Panc1 (cell line): Measurements from ENCODE around the gene APOB. TPM values are rescaled to one million over a fixed set of nuclear protein-coding genes. Genes with fewer than 3 reads are reported as not detected.

ENCODE experiments used
- ATAC-seq: fragments of 200-7000 bp; cut with Tn5 transposase; 2 replicates; pipeline ENCODE4 v1.9.1; 2020; ENCODE audit warnings: mild to moderate bottlenecking, moderate library complexity
- BruUV-seq: library from RNA; stranded (reverse); fragments of 400-500 nt; replicated peaks from 2 replicates; lab custom pipeline; 2021; lab: Mats Ljungman, UMichigan
- CTCF ChIA-PET: fragments of 300-600 bp; sonication (Branson Sonifier 250); formaldehyde crosslinking; loops from one replicate; lab custom pipeline; 2022; ENCODE audit warnings: antibody characterized with exemption; lab: Charles Lee
- POLR2A ChIA-PET: fragments of 300-600 bp; sonication (Branson Sonifier 250); formaldehyde crosslinking; loops from one replicate; lab custom pipeline; 2022; ENCODE audit warnings: antibody characterized with exemption; lab: Charles Lee
- DNase-seq: peaks from one replicate; pipeline ENCODE4 v3.0.0-alpha.2; 2010; ENCODE audit warnings: low read depth, low spot score
- H3K27ac ChIP-seq: 2 replicates; pipeline ENCODE4 v1.5.1; 2011; ENCODE audit warnings: mild to moderate bottlenecking, low read length, inconsistent platforms
- H3K27me3 ChIP-seq: fragments of 200-500 bp; sonication (Bioruptor generic); 2 replicates; pipeline ENCODE4 v1.6.0; 2014; ENCODE audit warnings: low read length, inconsistent platforms; ENCODE audit not compliant: control insufficient read depth, insufficient read depth
- H3K36me3 ChIP-seq: fragments of 200-500 bp; sonication (Bioruptor generic); 2 replicates; pipeline ENCODE4 v1.5.1; 2014; ENCODE audit warnings: inconsistent platforms, mild to moderate bottlenecking, low read length, moderate library complexity; ENCODE audit not compliant: control insufficient read depth, insufficient read depth
- H3K4me1 ChIP-seq: 2 replicates; pipeline ENCODE4 v1.5.1; 2011; ENCODE audit warnings: inconsistent platforms, mild to moderate bottlenecking, low read length, moderate library complexity; ENCODE audit not compliant: control insufficient read depth, insufficient read depth
- H3K4me3 ChIP-seq, 2 experiments: 2 replicates each; pipeline ENCODE4 v1.5.1; 2011 to 2012; ENCODE audit warnings: low read depth in 2 of 2, low read length in 2 of 2, mild to moderate bottlenecking in 2 of 2, inconsistent platforms in 1 of 2, moderate library complexity in 1 of 2
- H3K9me3 ChIP-seq: fragments of 200-500 bp; sonication (Bioruptor generic); 2 replicates; pipeline ENCODE4 v1.5.1; 2014; ENCODE audit warnings: low read depth, mild to moderate bottlenecking, inconsistent platforms, low read length, moderate library complexity; ENCODE audit not compliant: control insufficient read depth, insufficient read depth
- POLR2AphosphoS5 ChIP-seq: IDR thresholded peaks from 2 replicates; pipeline ENCODE4 v1.6.1; 2012; ENCODE audit warnings: mild to moderate bottlenecking, low read depth, low read length, moderate library complexity
- SIN3A ChIP-seq: IDR thresholded peaks from 2 replicates; pipeline ENCODE4 v1.6.1; 2012; ENCODE audit warnings: low read depth, mild to moderate bottlenecking, low read length, moderate library complexity, borderline replicate concordance; ENCODE audit not compliant: insufficient read depth
- TCF7L2 ChIP-seq: IDR thresholded peaks from 2 replicates; pipeline ENCODE4 v1.6.1; 2011; ENCODE audit warnings: mild to moderate bottlenecking, low read depth, low read length, inconsistent platforms
- in situ Hi-C: cut with HindIII; loops from 2 replicates; pipeline ENCODE4 v1.10.0; 2016; ENCODE audit warnings: low sequenced_read_pairs, low pct_unique_long_range_greater_than_20kb
- intact Hi-C: fragments of 100-400 bp; cut with micrococcal nuclease; formaldehyde crosslinking; loops from one replicate; pipeline ENCODE4 v1.10.0; 2022; ENCODE audit not compliant: unreplicated experiment
- total RNA-seq: library from RNA; stranded (reverse); gene quantifications from one replicate; pipeline ENCODE4 v1.2.1, GENCODE V29; 2021; ENCODE audit not compliant: unreplicated experiment
- TF ChIP-seq, protein P1 (sequence below), 2 experiments: IDR thresholded peaks; 2 replicates each; pipeline ENCODE4 v1.6.1; 2011 to 2012; ENCODE audit warnings: low read depth in 2 of 2, control low read depth in 1 of 2, low read length in 1 of 2, mild to moderate bottlenecking in 1 of 2, moderate library complexity in 1 of 2; ENCODE audit not compliant: insufficient read depth in 1 of 2
- TF ChIP-seq, protein P2 (sequence below): fragments of 450-650 bp; IDR thresholded peaks from 2 replicates; pipeline ENCODE4 v1.5.1; 2017; ENCODE audit warnings: mild to moderate bottlenecking

The APOB gene
- total RNA-seq, 1 experiment from 2014 or later, result 1.2 TPM

DNA sequence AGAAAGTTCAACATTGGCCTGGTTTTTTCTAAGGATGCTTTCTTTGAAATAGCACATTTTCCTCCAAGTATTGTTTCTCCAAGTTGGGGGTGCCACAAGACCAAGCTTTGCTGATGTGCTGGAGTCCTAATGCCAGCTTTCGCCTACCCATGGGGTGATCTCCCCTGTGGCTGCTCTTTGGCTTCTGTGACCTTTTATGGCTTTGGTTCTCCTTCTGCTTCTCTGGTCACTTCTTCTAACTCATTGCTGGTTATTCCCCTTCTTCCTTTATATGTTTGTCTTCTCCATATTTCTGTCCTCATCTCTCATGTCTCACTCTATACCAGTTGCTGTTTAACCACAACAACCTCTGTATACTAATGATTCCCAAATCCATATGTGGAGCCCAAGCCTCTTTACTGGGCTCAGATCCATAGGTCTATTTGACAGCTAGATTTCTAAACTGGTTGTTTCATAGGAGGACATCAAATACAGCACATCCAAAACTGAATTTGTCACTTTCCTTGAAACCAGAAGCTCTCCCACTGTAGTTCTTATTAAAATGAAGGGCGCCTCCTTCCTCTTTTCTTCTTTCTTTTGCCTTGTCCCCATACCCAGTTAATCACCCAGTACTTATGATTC is 23.1 kb downstream of the APOB start:
- Histone ChIP-seq H3K4me3 (no peak overlapping the region), H3K4me1 (no peaks in the 10 kb centered on the region), H3K27ac (no peak overlapping the region), H3K9me3 (no peaks in the 10 kb centered on the region), H3K36me3 (no peaks in the 10 kb centered on the region), H3K27me3 (peaks cover 12% of the 10 kb centered on the region)
- TF ChIP-seq, protein P1, sequence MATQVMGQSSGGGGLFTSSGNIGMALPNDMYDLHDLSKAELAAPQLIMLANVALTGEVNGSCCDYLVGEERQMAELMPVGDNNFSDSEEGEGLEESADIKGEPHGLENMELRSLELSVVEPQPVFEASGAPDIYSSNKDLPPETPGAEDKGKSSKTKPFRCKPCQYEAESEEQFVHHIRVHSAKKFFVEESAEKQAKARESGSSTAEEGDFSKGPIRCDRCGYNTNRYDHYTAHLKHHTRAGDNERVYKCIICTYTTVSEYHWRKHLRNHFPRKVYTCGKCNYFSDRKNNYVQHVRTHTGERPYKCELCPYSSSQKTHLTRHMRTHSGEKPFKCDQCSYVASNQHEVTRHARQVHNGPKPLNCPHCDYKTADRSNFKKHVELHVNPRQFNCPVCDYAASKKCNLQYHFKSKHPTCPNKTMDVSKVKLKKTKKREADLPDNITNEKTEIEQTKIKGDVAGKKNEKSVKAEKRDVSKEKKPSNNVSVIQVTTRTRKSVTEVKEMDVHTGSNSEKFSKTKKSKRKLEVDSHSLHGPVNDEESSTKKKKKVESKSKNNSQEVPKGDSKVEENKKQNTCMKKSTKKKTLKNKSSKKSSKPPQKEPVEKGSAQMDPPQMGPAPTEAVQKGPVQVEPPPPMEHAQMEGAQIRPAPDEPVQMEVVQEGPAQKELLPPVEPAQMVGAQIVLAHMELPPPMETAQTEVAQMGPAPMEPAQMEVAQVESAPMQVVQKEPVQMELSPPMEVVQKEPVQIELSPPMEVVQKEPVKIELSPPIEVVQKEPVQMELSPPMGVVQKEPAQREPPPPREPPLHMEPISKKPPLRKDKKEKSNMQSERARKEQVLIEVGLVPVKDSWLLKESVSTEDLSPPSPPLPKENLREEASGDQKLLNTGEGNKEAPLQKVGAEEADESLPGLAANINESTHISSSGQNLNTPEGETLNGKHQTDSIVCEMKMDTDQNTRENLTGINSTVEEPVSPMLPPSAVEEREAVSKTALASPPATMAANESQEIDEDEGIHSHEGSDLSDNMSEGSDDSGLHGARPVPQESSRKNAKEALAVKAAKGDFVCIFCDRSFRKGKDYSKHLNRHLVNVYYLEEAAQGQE (IDR thresholded peaks at IDR 0.05; ENCODE audit: insufficient read depth in 1 of 2, low read depth in 2 of 2, low read length in 1 of 2), result no peak
- TF ChIP-seq TCF7L2, result no peak
- TF ChIP-seq POLR2AphosphoS5, result no peak
- TF ChIP-seq, protein P2, sequence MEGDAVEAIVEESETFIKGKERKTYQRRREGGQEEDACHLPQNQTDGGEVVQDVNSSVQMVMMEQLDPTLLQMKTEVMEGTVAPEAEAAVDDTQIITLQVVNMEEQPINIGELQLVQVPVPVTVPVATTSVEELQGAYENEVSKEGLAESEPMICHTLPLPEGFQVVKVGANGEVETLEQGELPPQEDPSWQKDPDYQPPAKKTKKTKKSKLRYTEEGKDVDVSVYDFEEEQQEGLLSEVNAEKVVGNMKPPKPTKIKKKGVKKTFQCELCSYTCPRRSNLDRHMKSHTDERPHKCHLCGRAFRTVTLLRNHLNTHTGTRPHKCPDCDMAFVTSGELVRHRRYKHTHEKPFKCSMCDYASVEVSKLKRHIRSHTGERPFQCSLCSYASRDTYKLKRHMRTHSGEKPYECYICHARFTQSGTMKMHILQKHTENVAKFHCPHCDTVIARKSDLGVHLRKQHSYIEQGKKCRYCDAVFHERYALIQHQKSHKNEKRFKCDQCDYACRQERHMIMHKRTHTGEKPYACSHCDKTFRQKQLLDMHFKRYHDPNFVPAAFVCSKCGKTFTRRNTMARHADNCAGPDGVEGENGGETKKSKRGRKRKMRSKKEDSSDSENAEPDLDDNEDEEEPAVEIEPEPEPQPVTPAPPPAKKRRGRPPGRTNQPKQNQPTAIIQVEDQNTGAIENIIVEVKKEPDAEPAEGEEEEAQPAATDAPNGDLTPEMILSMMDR, result no peak
- TF ChIP-seq SIN3A, result no peak
- ATAC-seq, result no peak
- DNase-seq, result no peak
- ChIA-PET CTCF (no interaction called here), POLR2A (no interaction called here)
- intact Hi-C loops, result loop anchor here (10.0 kb wide), 1 partner anchor 236 kb away; no protein-coding TSS in a partner anchor
- no TSS peak for BruUV-seq
- in situ Hi-C loops, result no loop called here

DNA sequence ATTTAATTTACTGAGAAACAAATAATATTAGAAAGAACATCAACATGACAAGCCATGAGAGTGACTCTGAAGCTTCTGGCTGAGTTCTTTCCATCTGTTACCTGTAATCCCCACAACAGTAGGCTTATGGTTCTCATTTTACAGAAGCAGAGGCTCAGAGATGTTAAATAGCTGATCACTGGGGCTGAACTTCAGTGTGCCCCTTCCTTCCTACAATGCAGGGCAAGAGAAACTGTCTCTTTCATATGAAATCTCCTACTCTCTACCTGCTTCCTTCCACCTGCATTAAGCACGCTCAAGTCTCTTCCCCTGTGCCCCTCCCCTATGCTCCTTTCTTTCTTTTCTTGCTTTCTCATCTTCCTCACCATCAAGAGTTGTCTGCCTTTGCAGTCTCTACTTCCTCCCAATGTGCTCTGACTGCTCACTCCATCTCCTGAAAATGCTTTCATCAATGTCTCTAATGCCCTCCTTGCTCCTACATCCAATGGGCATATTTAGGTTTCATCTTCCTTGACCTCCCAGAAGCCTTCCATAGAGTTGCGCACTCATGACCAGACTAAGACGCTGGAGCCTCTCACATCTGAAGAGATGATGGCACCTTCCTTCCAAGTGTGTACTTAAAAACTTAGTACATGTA is 23.7 kb downstream of the APOB start:
- BruUV-seq, result no TSS peak
- ChIA-PET POLR2A (no interaction called here), CTCF (no interaction called here)
- H3K9me3 ChIP-seq, result no peaks in the 10 kb centered on the region
- no peak overlapping the region for H3K27ac ChIP-seq
- no peak overlapping the region for H3K4me3 ChIP-seq
- no peak for DNase-seq
- intact Hi-C loops, result loop anchor here (10.0 kb wide), 1 partner anchor 235 kb away; no protein-coding TSS in a partner anchor
- no peak for TF ChIP-seq POLR2AphosphoS5
- peaks cover 12% of the 10 kb centered on the region for H3K27me3 ChIP-seq
- ATAC-seq, result no peak
- H3K36me3 ChIP-seq, result no peaks in the 10 kb centered on the region
- no peaks in the 10 kb centered on the region for H3K4me1 ChIP-seq
- in situ Hi-C loops, result no loop called here

DNA sequence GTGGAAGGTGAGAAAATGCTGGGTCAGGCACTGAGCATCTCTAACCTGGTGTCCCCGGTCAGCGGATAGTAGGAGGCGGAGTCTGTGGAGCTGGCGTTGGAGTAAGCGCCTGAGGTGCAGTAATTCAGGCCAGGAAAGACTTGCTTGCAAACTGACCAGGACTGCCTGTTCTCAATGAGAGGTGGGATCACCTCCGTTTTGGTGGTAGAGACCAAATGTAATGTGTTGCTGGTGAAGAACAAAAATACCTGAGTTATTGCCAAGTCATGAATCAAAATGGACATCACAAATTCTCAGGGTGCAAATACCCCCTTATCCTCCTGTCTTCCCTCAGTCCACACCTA is 24.2 kb downstream of the APOB start:
- CTCF ChIA-PET, result no interaction called here
- in situ Hi-C loops (no loop called here), intact Hi-C loops (loop anchor here (10.0 kb wide), 1 partner anchor 235 kb away; no protein-coding TSS in a partner anchor)
- no peak overlapping the region for H3K27ac ChIP-seq
- no TSS peak for BruUV-seq
- H3K36me3 ChIP-seq, result no peaks in the 10 kb centered on the region
- TF ChIP-seq, protein P2, result no peak
- TF ChIP-seq POLR2AphosphoS5 (no peak), SIN3A (no peak), TCF7L2 (no peak)
- TF ChIP-seq, protein P1 (IDR thresholded peaks at IDR 0.05; ENCODE audit: insufficient read depth in 1 of 2, low read depth in 2 of 2, low read length in 1 of 2), result no peak
- no peak overlapping the region for H3K4me3 ChIP-seq
- peaks cover 12% of the 10 kb centered on the region for H3K27me3 ChIP-seq
- DNase-seq (no peak), ATAC-seq (no peak)
- POLR2A ChIA-PET, result no interaction called here
- no peaks in the 10 kb centered on the region for H3K4me1 ChIP-seq
- H3K9me3 ChIP-seq, result no peaks in the 10 kb centered on the region
